Measurements from ENCODE around the gene SMYD1.

Gene SMYD1

GRCh38 chr2:88116669-88117432 is 49.2 kb downstream of the SMYD1 start:
- Mint-ChIP-seq H3K36me3 (no peaks in the 10 kb centered on the region), H3K27ac (no peak overlapping the region), H3K4me3 (no peak overlapping the region), H3K27me3 (peaks cover 14% of the 10 kb centered on the region), H3K9me3 (no peaks in the 10 kb centered on the region), H3K4me1 (no peaks in the 10 kb centered on the region)
- ATAC-seq, result no peak

- Mint-ChIP-seq H3K4me3 (no peak overlapping the region), H3K4me1 (no peaks in the 10 kb centered on the region), H3K36me3 (no peaks in the 10 kb centered on the region), H3K27me3 (peaks cover 16% of the 10 kb centered on the region), H3K9me3 (no peaks in the 10 kb centered on the region), H3K27ac (no peak overlapping the region)
- ATAC-seq, result no peak
Observed at GRCh38 chr2:88117973-88118372, 50.3 kb downstream of the SMYD1 start.

- Mint-ChIP-seq H3K27ac (no peak overlapping the region), H3K27me3 (peaks cover 33% of the 10 kb centered on the region), H3K9me3 (no peaks in the 10 kb centered on the region), H3K4me1 (no peaks in the 10 kb centered on the region), H3K4me3 (no peak overlapping the region), H3K36me3 (no peaks in the 10 kb centered on the region)
- ATAC-seq, result no peak
Observed at GRCh38 chr2:88121678-88122077, 54.1 kb downstream of the SMYD1 start.

GRCh38 chr2:88122141-88122884 is 54.7 kb downstream of the SMYD1 start:
- H3K27me3 Mint-ChIP-seq, result peaks cover 38% of the 10 kb centered on the region
- no peak overlapping the region for H3K4me3 Mint-ChIP-seq
- no peaks in the 10 kb centered on the region for H3K9me3 Mint-ChIP-seq
- H3K4me1 Mint-ChIP-seq, result no peaks in the 10 kb centered on the region
- H3K36me3 Mint-ChIP-seq, result no peaks in the 10 kb centered on the region
- no peak for ATAC-seq
- H3K27ac Mint-ChIP-seq, result no peak overlapping the region

- Mint-ChIP-seq H3K27ac (no peak overlapping the region), H3K9me3 (no peaks in the 10 kb centered on the region), H3K4me3 (no peak overlapping the region), H3K4me1 (no peaks in the 10 kb centered on the region), H3K27me3 (peaks cover 38% of the 10 kb centered on the region), H3K36me3 (no peaks in the 10 kb centered on the region)
- ATAC-seq, result no peak
Observed at GRCh38 chr2:88123164-88123974, 55.7 kb downstream of the SMYD1 start.

- H3K27me3 Mint-ChIP-seq, result peaks cover 39% of the 10 kb centered on the region
- no peaks in the 10 kb centered on the region for H3K36me3 Mint-ChIP-seq
- no peaks in the 10 kb centered on the region for H3K9me3 Mint-ChIP-seq
- no peak overlapping the region for H3K27ac Mint-ChIP-seq
- no peaks in the 10 kb centered on the region for H3K4me1 Mint-ChIP-seq
- ATAC-seq, result no peak
- H3K4me3 Mint-ChIP-seq, result no peak overlapping the region
Observed at GRCh38 chr2:88123975-88124917, 56.6 kb downstream of the SMYD1 start.

- no peaks in the 10 kb centered on the region for H3K9me3 Mint-ChIP-seq
- H3K36me3 Mint-ChIP-seq, result no peaks in the 10 kb centered on the region
- peaks cover 50% of the 10 kb centered on the region for H3K27me3 Mint-ChIP-seq
- H3K4me1 Mint-ChIP-seq, result no peaks in the 10 kb centered on the region
- H3K27ac Mint-ChIP-seq, result no peak overlapping the region
- H3K4me3 Mint-ChIP-seq, result no peak overlapping the region
- ATAC-seq, result peak; percentile 9
Observed at GRCh38 chr2:88125344-88125923, 57.8 kb downstream of the SMYD1 start.

- Mint-ChIP-seq H3K4me1 (no peaks in the 10 kb centered on the region), H3K27ac (no peak overlapping the region), H3K27me3 (peaks cover 50% of the 10 kb centered on the region), H3K9me3 (no peaks in the 10 kb centered on the region), H3K36me3 (no peaks in the 10 kb centered on the region), H3K4me3 (no peak overlapping the region)
- ATAC-seq, result no peak
Observed at GRCh38 chr2:88125924-88126771, 58.5 kb downstream of the SMYD1 start.

GRCh38 chr2:88126772-88127637 is 59.4 kb downstream of the SMYD1 start:
- Mint-ChIP-seq H3K4me3 (no peak overlapping the region), H3K36me3 (no peaks in the 10 kb centered on the region), H3K4me1 (no peaks in the 10 kb centered on the region), H3K27me3 (peaks cover 42% of the 10 kb centered on the region), H3K9me3 (no peaks in the 10 kb centered on the region), H3K27ac (no peak overlapping the region)
- no peak for ATAC-seq

GRCh38 chr2:88127638-88127887 is 59.9 kb downstream of the SMYD1 start:
- peaks cover 41% of the 10 kb centered on the region for H3K27me3 Mint-ChIP-seq
- ATAC-seq, result no peak
- no peaks in the 10 kb centered on the region for H3K9me3 Mint-ChIP-seq
- no peaks in the 10 kb centered on the region for H3K36me3 Mint-ChIP-seq
- no peak overlapping the region for H3K4me3 Mint-ChIP-seq
- no peak overlapping the region for H3K27ac Mint-ChIP-seq
- H3K4me1 Mint-ChIP-seq, result no peaks in the 10 kb centered on the region

- H3K4me3 Mint-ChIP-seq, result no peak within 1 kb of the TSS
Observed at GRCh38 chr2:88127888-88128653, 60.4 kb downstream of the SMYD1 start, which contains the start of gene FABP1. Gene FABP1 (minus strand): TSS chr2:88128062. CDS start chr2:88128017, 45 bp downstream.

GRCh38 chr2:88128654-88129312 is 61.2 kb downstream of the SMYD1 start:
- no peak for ATAC-seq
- peaks cover 41% of the 10 kb centered on the region for H3K27me3 Mint-ChIP-seq
- H3K4me1 Mint-ChIP-seq, result no peaks in the 10 kb centered on the region
- H3K27ac Mint-ChIP-seq, result no peak overlapping the region
- H3K4me3 Mint-ChIP-seq, result no peak overlapping the region
- H3K36me3 Mint-ChIP-seq, result no peaks in the 10 kb centered on the region
- no peaks in the 10 kb centered on the region for H3K9me3 Mint-ChIP-seq

More at GRCh38 chr2:88127888-88128653, 60.4 kb downstream of the SMYD1 start, which contains the start of gene FABP1:
- Mint-ChIP-seq H3K36me3 (no peaks in the 10 kb centered on the region), H3K4me1 (no peaks in the 10 kb centered on the region), H3K27ac (no peak within 1 kb of the TSS), H3K27me3 (peaks cover 41% of the 10 kb centered on the region), H3K9me3 (no peaks in the 10 kb centered on the region)
- ATAC-seq, result no peak
